Measurements from ENCODE around the gene ARSG.
A peak's percentile ranks its signal among the peaks of the same experiment; 100 is the strongest.

The ARSG gene

DNA sequence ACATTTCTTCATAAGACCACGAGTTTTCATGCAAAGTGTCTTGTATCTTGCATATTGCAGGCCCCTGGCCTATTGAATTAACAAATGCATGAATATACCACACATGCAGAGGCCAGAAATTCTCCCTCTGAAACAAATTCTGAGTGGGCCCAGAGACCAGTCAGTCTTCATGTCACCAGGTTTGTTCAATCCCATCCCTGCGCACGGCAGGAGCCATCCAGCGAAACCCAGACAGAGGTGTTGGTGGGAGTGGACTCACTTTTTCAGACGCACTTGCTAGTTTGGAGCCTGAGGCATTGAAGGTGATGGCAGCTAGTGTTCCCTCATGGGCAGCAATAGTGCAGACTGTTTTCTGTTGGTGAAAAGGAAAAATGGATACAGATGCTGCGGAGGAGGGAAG is 144.1 kb downstream of the ARSG start:
- no peak for TF ChIP-seq CTCF (IDR thresholded peaks at IDR 0.05)
- no peak for DNase-seq (ENCODE audit: low spot score)
- no peak overlapping the region for H3K4me3 ChIP-seq
- H3K27ac ChIP-seq, result no peak overlapping the region

DNA sequence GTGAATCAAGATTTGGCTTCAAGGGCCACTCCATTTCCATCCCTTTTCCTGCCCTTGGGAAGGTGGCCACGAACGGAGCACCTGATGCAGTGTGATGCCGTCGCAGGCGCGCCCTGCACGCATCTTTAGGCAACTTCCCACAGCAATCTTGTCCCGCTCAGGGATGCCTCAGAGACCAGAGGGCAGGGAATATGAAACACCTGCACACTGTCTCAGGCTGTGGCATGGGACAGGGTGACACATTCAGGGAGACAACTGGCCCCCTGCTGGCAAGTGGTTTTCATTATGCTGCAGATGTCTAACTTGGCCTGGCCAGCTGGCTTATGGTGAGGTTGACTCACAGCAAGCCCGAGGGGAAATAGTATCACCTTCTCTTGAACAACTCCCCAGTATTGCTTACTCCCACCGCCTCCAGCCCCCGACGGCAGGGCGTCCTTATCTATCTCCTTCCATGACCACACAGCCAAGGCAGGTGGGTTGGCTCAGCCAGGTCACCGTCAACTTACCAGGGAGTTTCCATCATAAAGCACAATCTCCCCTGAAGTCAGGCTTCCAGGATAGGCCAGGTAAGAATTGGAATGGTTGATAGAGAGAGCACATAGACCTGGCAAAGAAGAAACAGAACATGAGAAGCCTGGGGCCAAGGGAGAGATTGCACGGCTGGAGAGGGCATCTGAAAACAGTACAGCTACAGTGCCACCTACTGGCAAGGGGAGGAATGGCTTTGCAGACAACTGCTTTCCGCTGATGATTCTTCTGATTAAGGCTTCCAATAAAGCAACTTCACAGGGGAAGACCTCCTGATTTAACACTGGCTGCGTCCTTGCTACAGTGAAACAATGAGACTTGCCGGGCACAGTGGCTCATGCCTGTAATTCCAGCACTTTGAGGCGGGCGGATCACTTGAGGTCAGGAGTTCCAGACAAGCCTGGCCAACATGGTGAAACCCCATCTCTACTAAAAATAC is 144.9 kb downstream of the ARSG start:
- no peak overlapping the region for H3K27ac ChIP-seq
- no peak for DNase-seq (ENCODE audit: low spot score)
- peak; percentile 65 for TF ChIP-seq CTCF (IDR thresholded peaks at IDR 0.05)
- H3K4me3 ChIP-seq, result no peak overlapping the region

DNA sequence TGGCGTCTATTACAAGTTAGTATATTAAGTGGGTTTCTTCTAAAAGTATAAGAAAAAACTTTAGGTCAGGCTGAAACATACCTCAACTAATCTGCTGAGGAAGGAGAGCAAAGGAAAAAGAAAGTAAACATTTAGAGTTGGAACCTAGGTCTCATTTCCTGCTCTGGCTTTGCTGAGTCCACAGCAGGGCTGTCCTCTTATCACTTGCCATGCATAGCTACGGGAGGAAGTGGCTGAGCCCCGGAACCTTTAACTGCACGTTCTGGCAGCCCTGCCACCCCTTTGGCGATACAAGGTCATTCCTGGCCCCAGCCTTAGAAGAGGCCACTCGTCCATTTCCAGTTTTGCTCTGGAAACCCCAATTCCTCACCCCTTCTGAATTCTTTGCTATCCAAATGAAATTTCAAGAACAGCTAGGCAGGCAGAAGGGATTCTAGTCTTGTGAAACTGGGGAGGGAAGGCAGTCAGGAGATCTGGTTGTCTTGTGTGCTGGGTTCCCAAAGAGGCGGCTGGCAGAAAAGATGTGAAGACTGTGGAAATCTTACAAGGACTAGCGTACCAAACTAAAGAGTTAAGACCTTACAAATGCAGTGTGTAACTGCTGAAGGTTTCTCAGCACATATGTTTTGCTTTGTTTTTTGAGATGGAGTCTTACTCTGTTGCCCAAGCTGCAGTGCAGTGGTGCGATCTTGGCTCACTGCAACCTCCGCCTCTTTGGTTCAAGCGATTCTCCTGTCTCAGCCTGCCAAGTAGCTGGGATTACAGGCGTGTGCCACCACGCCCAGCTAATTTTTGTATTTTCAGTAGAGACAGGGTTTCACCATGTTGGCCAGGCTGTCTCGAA is 146.9 kb downstream of the ARSG start:
- DNase-seq (ENCODE audit: low spot score), result no peak
- TF ChIP-seq CTCF (IDR thresholded peaks at IDR 0.05), result no peak
- Histone ChIP-seq H3K27ac (peak overlapping the region in 1 of 2 donors; percentile 25), H3K4me3 (no peak overlapping the region)

DNA sequence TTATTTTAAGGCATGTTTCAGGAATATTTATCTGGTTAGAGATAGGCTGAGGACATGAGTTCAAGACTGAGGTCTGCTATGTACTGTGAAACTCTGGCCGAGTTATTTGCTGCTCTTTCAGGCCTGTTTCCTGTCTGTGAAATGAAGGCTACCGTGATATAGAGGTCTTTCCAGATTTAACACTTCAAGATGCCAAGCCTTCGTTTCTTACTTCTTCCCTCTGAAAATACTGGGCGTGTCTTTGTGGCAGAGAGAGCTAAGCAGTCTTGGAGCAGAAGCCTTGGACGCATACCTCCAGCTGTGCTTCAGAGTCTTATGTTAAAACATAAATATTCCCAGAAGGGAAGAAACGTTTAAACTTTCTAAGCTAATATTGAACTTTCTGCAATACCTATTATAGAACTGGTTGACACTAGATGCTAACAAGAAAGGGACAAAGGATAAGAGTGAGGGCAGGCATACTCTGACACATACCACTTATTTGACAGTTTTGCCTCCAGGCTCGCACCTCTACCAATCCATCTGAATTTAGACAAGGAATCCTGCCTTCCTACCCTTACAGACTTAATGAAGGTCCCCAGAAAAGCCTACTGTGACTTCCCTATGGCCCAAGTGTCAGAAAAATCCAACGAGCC is 148.5 kb downstream of the ARSG start:
- no peak overlapping the region for H3K4me3 ChIP-seq
- no peak for DNase-seq (ENCODE audit: low spot score)
- no peak for TF ChIP-seq CTCF (IDR thresholded peaks at IDR 0.05)
- no peak overlapping the region for H3K27ac ChIP-seq

DNA sequence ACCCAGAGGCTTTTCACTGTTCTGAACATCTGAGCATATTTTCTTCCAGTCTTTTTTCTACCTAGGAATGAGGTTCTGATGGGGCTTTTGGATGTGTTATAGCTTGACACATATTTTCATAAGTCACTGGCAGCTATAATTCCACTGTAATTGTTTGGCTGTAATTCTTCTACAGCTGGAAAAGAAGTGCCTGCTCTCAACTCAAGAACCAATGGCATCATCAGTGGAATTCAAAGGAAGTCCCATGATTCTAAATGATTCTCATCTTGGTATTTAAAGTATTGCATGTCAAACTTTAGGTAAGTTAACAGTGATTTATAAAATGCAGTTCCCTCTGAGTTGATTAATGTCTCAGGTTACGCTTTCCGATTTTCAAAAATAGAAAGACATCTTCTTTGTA is 149.2 kb downstream of the ARSG start:
- peak overlapping the region in 1 of 2 donors; percentile 14 for H3K27ac ChIP-seq

More for the DNA sequence above, 149.2 kb downstream of the ARSG start:
- no peak overlapping the region for H3K4me3 ChIP-seq
- DNase-seq (ENCODE audit: low spot score), result no peak
- TF ChIP-seq CTCF (IDR thresholded peaks at IDR 0.05), result no peak
